Right atrium auricular region (tissue), 2 donors: Measurements from ENCODE around the gene ZPR1. TPM values are rescaled to one million over a fixed set of nuclear protein-coding genes. Genes with fewer than 3 reads are reported as not detected.

Experiments used
- DNase-seq: peaks from one replicate; pipeline ENCODE4 v3.0.0-alpha.2; 2019; ENCODE audit warnings: low spot score
- H3K27ac ChIP-seq, 2 donors: fragments of 200-600 bp; sonication (generic); 1 replicate in 1 of 2; 2 replicates in 1 of 2; pipeline ENCODE4 v1.5.1; 2016 to 2019
- H3K27me3 ChIP-seq, 2 donors: fragments of 200-600 bp; sonication (generic); one replicate each; pipeline versions ENCODE4 v1.5.1 to v1.6.0; 2017 to 2019
- H3K36me3 ChIP-seq: fragments of 200-600 bp; sonication (generic); one replicate; pipeline ENCODE4 v1.5.1; 2016
- H3K4me1 ChIP-seq, 2 donors: fragments of 200-600 bp; sonication (generic); one replicate each; pipeline versions ENCODE4 v1.5.1 to v1.6.0; 2017 to 2019
- H3K4me3 ChIP-seq, 2 donors: fragments of 200-600 bp; sonication (generic); 1 replicate in 1 of 2; 2 replicates in 1 of 2; pipeline ENCODE4 v1.5.1; 2017 to 2019; ENCODE audit warnings: mild to moderate bottlenecking in 1 of 2, moderate library complexity in 1 of 2
- H3K9me3 ChIP-seq, 2 donors: fragments of 200-600 bp; sonication (generic); one replicate each; pipeline ENCODE4 v1.5.1; 2019
- CTCF ChIP-seq, 2 donors: fragments of 200-600 bp; sonication (generic); IDR thresholded peaks; one replicate each; pipeline ENCODE4 v1.5.1; 2019; ENCODE audit warnings: antibody characterized with exemption in 2 of 2
- total RNA-seq, 2 donors: library from RNA; depleted of rRNA; stranded (reverse); fragments of >200 nt; gene quantifications; one replicate each; pipeline ENCODE4 v1.1.0, GENCODE V29; 2016

ZPR1 gene
- total RNA-seq, 2 donors from 2014 or later: 16.8 to 20.6 TPM

GRCh38 chr11:116788534-116788933 is 711 bp upstream of the ZPR1 start:
- no peak for TF ChIP-seq CTCF (IDR thresholded peaks at IDR 0.05)
- no peaks in the 10 kb centered on the region for H3K27me3 ChIP-seq
- no peak for DNase-seq
- peak overlapping the region; percentile 96 to 97 for H3K4me3 ChIP-seq
- peaks cover 0 to 29% of the 10 kb centered on the region in 2 donors for H3K4me1 ChIP-seq
- no peaks in the 10 kb centered on the region for H3K9me3 ChIP-seq
- peak overlapping the region; percentile 82 to 89 for H3K27ac ChIP-seq
- peaks cover 24% of the 10 kb centered on the region for H3K36me3 ChIP-seq

GRCh38 chr11:116787436-116787785 is 412 bp downstream of the ZPR1 start:
- H3K9me3 ChIP-seq: no peaks in the 10 kb centered on the region
- H3K27ac ChIP-seq: peak overlapping the region; percentile 82 to 89
- H3K36me3 ChIP-seq: peaks cover 36% of the 10 kb centered on the region
- TF ChIP-seq CTCF (IDR thresholded peaks at IDR 0.05): no peak
- DNase-seq: no peak
- H3K4me3 ChIP-seq: peak overlapping the region; percentile 96 to 97
- H3K27me3 ChIP-seq: no peaks in the 10 kb centered on the region
- peaks cover 0 to 29% of the 10 kb centered on the region in 2 donors for H3K4me1 ChIP-seq

GRCh38 chr11:116786966-116787365 is 857 bp downstream of the ZPR1 start:
- Histone ChIP-seq H3K9me3 (no peaks in the 10 kb centered on the region), H3K27ac (peak overlapping the region in 1 of 2 donors; percentile 89), H3K27me3 (no peaks in the 10 kb centered on the region), H3K4me3 (peak overlapping the region; percentile 96 to 97), H3K36me3 (peaks cover 40% of the 10 kb centered on the region), H3K4me1 (peaks cover 0 to 29% of the 10 kb centered on the region in 2 donors)
- no peak for DNase-seq
- TF ChIP-seq CTCF (IDR thresholded peaks at IDR 0.05): no peak

GRCh38 chr11:116786326-116786725 is 1.5 kb downstream of the ZPR1 start:
- no peaks in the 10 kb centered on the region for H3K9me3 ChIP-seq
- no peak for TF ChIP-seq CTCF (IDR thresholded peaks at IDR 0.05)
- H3K27me3 ChIP-seq: no peaks in the 10 kb centered on the region
- H3K4me3 ChIP-seq: no peak overlapping the region
- H3K36me3 ChIP-seq: peaks cover 46% of the 10 kb centered on the region
- DNase-seq: no peak
- peaks cover 0 to 24% of the 10 kb centered on the region in 2 donors for H3K4me1 ChIP-seq
- no peak overlapping the region for H3K27ac ChIP-seq

- no peak for DNase-seq
- peaks cover 0 to 14% of the 10 kb centered on the region in 2 donors for H3K4me1 ChIP-seq
- no peaks in the 10 kb centered on the region for H3K27me3 ChIP-seq
- peaks cover 63% of the 10 kb centered on the region for H3K36me3 ChIP-seq
- H3K4me3 ChIP-seq: no peak overlapping the region
- no peak for TF ChIP-seq CTCF (IDR thresholded peaks at IDR 0.05)
- H3K27ac ChIP-seq: no peak overlapping the region
- no peaks in the 10 kb centered on the region for H3K9me3 ChIP-seq
These were observed 5.1 kb downstream of the ZPR1 start for GRCh38 chr11:116782728-116783127.

- peaks cover 39% of the 10 kb centered on the region for H3K36me3 ChIP-seq
These were observed 9.3 kb downstream of the ZPR1 start for GRCh38 chr11:116778556-116778955.

More at GRCh38 chr11:116778556-116778955, 9.3 kb downstream of the ZPR1 start:
- Histone ChIP-seq H3K27me3 (no peaks in the 10 kb centered on the region), H3K27ac (no peak overlapping the region), H3K4me1 (peaks cover 0 to 4% of the 10 kb centered on the region in 2 donors), H3K4me3 (no peak overlapping the region), H3K9me3 (no peaks in the 10 kb centered on the region)
- DNase-seq: no peak
- TF ChIP-seq CTCF (IDR thresholded peaks at IDR 0.05): no peak
